ENCODE data around the gene TMOD1. TPM values are rescaled to one million over a fixed set of nuclear protein-coding genes. Genes with fewer than 3 reads are reported as not detected.

The TMOD1 gene
- total RNA-seq, 2 experiments from 2014 or later, result not detected

GRCh38 chr9:97519441-97519970 lies 18.0 kb downstream of the TMOD1 start:
- DNase-seq (ENCODE audit: low spot score), result no peak
- ChIA-PET POLR2A (no interaction called here), CTCF (ENCODE audit: unreplicated experiment) (no interaction called here)
- H3K4me3 ChIP-seq (ENCODE audit: low read depth, low read length, poor library complexity, severe bottlenecking), result no peak overlapping the region
- no peaks in the 10 kb centered on the region for H3K36me3 ChIP-seq (ENCODE audit: insufficient read depth, low read length)
- no peaks in the 10 kb centered on the region for H3K9me3 ChIP-seq (ENCODE audit: low read length)
- no peaks in the 10 kb centered on the region for H4K20me1 ChIP-seq (ENCODE audit: insufficient read depth, low read length)
- H3K79me2 ChIP-seq (ENCODE audit: insufficient read depth, low read depth, low read length), result no peaks in the 10 kb centered on the region
- TF ChIP-seq CTCF (conservative IDR thresholded peaks at IDR 0.05; ENCODE audit: low read length) (no peak), EZH2phosphoT487 (IDR thresholded peaks at IDR 0.05; ENCODE audit: borderline replicate concordance, low read depth, low read length) (no peak)
- intact Hi-C loops (cut with micrococcal nuclease; ENCODE audit: unreplicated experiment), result no loop called here
- H3K9me2 ChIP-seq (ENCODE audit: insufficient read depth, low read length), result no peaks in the 10 kb centered on the region
- H2AFZ ChIP-seq (ENCODE audit: low read length), result no peak overlapping the region
- H3K27ac ChIP-seq (ENCODE audit: low read depth, low read length, poor library complexity, severe bottlenecking), result no peak overlapping the region
- no peaks in the 10 kb centered on the region for H3K4me1 ChIP-seq (ENCODE audit: insufficient read depth, low read length, poor library complexity, severe bottlenecking)
- H3K4me2 ChIP-seq (ENCODE audit: low read length), result no peak overlapping the region
- no TSS peak for BruUV-seq (replicated peaks)

- Histone ChIP-seq H3K9me3 (ENCODE audit: low read length) (no peaks in the 10 kb centered on the region), H3K79me2 (ENCODE audit: insufficient read depth, low read depth, low read length) (no peaks in the 10 kb centered on the region), H2AFZ (ENCODE audit: low read length) (no peak overlapping the region), H3K4me1 (ENCODE audit: insufficient read depth, low read length, poor library complexity, severe bottlenecking) (no peaks in the 10 kb centered on the region), H3K4me3 (ENCODE audit: low read depth, low read length, poor library complexity, severe bottlenecking) (no peak overlapping the region), H3K36me3 (ENCODE audit: insufficient read depth, low read length) (no peaks in the 10 kb centered on the region), H3K9me2 (ENCODE audit: insufficient read depth, low read length) (no peaks in the 10 kb centered on the region), H3K27ac (ENCODE audit: low read depth, low read length, poor library complexity, severe bottlenecking) (no peak overlapping the region), H3K4me2 (ENCODE audit: low read length) (no peak overlapping the region), H4K20me1 (ENCODE audit: insufficient read depth, low read length) (no peaks in the 10 kb centered on the region)
- POLR2A ChIA-PET, result interaction anchor here (1.5 kb wide), 1 partner anchor 12 kb away, joined by 4 read pairs; no protein-coding TSS in a partner anchor
- DNase-seq (ENCODE audit: low spot score), result no peak
- intact Hi-C loops (cut with micrococcal nuclease; ENCODE audit: unreplicated experiment), result no loop called here
- BruUV-seq (replicated peaks), result no TSS peak
- TF ChIP-seq CTCF (conservative IDR thresholded peaks at IDR 0.05; ENCODE audit: low read length), result no peak
- no peak for TF ChIP-seq EZH2phosphoT487 (IDR thresholded peaks at IDR 0.05; ENCODE audit: borderline replicate concordance, low read depth, low read length)
- CTCF ChIA-PET (ENCODE audit: unreplicated experiment), result no interaction called here
These were observed 20.3 kb downstream of the TMOD1 start for GRCh38 chr9:97521576-97522333.

DNA sequence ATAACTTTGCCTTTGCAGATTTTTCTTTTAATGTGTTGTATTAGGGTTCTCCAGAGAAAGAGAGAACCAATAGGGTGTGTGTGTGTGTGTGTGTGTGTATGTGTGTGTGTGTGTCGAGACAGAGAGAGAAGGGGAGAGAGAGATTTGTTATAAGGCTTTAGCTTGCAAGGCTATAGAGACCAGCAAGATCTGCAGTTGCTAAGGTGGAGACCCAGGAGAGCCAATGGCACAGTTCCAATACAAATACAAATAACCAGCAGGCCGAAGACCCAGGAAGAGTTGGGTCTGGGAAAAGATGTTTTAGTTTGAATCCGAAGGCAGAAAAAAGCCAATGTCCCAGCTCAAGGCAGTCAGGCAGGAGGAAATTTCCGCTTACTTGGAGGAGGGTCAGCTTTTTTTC lies 23.0 kb downstream of the TMOD1 start:
- no peaks in the 10 kb centered on the region for H3K79me2 ChIP-seq (ENCODE audit: insufficient read depth, low read depth, low read length)
- no peak overlapping the region for H3K4me2 ChIP-seq (ENCODE audit: low read length)
- H4K20me1 ChIP-seq (ENCODE audit: insufficient read depth, low read length), result no peaks in the 10 kb centered on the region
- BruUV-seq (replicated peaks), result no TSS peak
- ChIA-PET CTCF (ENCODE audit: unreplicated experiment) (no interaction called here), POLR2A (no interaction called here)
- no peaks in the 10 kb centered on the region for H3K4me1 ChIP-seq (ENCODE audit: insufficient read depth, low read length, poor library complexity, severe bottlenecking)
- DNase-seq (ENCODE audit: low spot score), result no peak
- no peaks in the 10 kb centered on the region for H3K9me3 ChIP-seq (ENCODE audit: low read length)
- no peak overlapping the region for H3K4me3 ChIP-seq (ENCODE audit: low read depth, low read length, poor library complexity, severe bottlenecking)
- no peak overlapping the region for H2AFZ ChIP-seq (ENCODE audit: low read length)
- H3K36me3 ChIP-seq (ENCODE audit: insufficient read depth, low read length), result no peaks in the 10 kb centered on the region
- TF ChIP-seq EZH2phosphoT487 (IDR thresholded peaks at IDR 0.05; ENCODE audit: borderline replicate concordance, low read depth, low read length) (no peak), CTCF (conservative IDR thresholded peaks at IDR 0.05; ENCODE audit: low read length) (no peak)
- no peak overlapping the region for H3K27ac ChIP-seq (ENCODE audit: low read depth, low read length, poor library complexity, severe bottlenecking)
- intact Hi-C loops (cut with micrococcal nuclease; ENCODE audit: unreplicated experiment), result no loop called here
- no peaks in the 10 kb centered on the region for H3K9me2 ChIP-seq (ENCODE audit: insufficient read depth, low read length)

Measured in OCI-LY7 (cell line).